ENCODE results near the gene PTGES3. TPM values are rescaled to one million over a fixed set of nuclear protein-coding genes. Genes with fewer than 3 reads are reported as not detected.
A peak's percentile ranks its signal among the peaks of the same experiment; 100 is the strongest.

The PTGES3 gene
- polyA plus RNA-seq, 3 donors, result 46.1 to 232 (median 187) TPM

DNA sequence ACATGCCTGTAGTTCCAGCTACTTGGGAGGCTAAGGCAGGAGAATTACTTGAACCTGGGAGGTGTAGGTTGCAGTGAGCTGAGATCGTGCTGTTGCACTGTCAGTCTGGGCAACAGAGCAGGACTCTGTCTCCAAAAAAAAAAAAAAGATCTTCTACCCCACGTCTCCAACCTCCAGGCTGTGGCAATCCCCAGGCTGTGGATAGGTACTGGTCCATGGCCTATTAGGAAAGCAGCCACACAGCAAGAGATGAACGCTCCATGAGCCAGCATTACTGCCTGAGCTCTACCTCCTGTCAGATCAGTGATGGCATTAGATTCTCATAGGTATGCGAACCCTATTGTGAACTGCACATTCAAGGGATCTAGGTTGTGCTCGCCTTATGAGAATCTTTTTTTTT is 6.1 kb upstream of the PTGES3 start:
- Histone ChIP-seq H2AFZ (ENCODE audit: insufficient read depth, low read depth, low read length, poor library complexity, severe bottlenecking) (no peak overlapping the region), H3K9ac (ENCODE audit: insufficient read depth, low read length, poor library complexity, severe bottlenecking) (no peak overlapping the region), H3K27ac (ENCODE audit: low read depth in 1 of 2, low read length in 2 of 2) (no peak overlapping the region), H3K4me2 (replicated peaks; ENCODE audit: extremely low read depth, low read length, poor library complexity, severe bottlenecking) (no peak overlapping the region), H3K27me3 (ENCODE audit: control insufficient read depth in 2 of 2, insufficient read depth in 2 of 2, low read length in 2 of 2) (no peaks in the 10 kb centered on the region), H3K79me2 (ENCODE audit: insufficient read depth, low read length) (no peaks in the 10 kb centered on the region), H3K9me3 (replicated peaks in 1 of 2; ENCODE audit: control insufficient read depth in 1 of 2, insufficient read depth in 1 of 2, low read length in 2 of 2) (no peaks in the 10 kb centered on the region), H3K36me3 (replicated peaks in 1 of 2; ENCODE audit: control insufficient read depth in 1 of 2, insufficient read depth in 2 of 2, low read length in 2 of 2) (no peaks in the 10 kb centered on the region), H3K4me3 (replicated peaks in 1 of 3; ENCODE audit: low read depth in 2 of 3, low read length in 3 of 3) (no peak overlapping the region), H4K20me1 (ENCODE audit: insufficient read depth, low read length) (no peaks in the 10 kb centered on the region), H3K4me1 (ENCODE audit: control insufficient read depth in 1 of 2, insufficient read depth in 2 of 2, low read length in 2 of 2) (peaks cover 17 to 24% of the 10 kb centered on the region in 2 donors)
- H3K36me3 Mint-ChIP-seq, result no peaks in the 10 kb centered on the region
- H3K4me1 Mint-ChIP-seq, result peaks cover 17% of the 10 kb centered on the region
- intact Hi-C loops (cut with micrococcal nuclease), result no loop called here
- no peak overlapping the region for H3K27ac Mint-ChIP-seq
- WGBS (ENCODE audit: insufficient coverage), result 100% methylated on average over 1 of the region's 5 CpGs
- TF ChIP-seq, protein P1, sequence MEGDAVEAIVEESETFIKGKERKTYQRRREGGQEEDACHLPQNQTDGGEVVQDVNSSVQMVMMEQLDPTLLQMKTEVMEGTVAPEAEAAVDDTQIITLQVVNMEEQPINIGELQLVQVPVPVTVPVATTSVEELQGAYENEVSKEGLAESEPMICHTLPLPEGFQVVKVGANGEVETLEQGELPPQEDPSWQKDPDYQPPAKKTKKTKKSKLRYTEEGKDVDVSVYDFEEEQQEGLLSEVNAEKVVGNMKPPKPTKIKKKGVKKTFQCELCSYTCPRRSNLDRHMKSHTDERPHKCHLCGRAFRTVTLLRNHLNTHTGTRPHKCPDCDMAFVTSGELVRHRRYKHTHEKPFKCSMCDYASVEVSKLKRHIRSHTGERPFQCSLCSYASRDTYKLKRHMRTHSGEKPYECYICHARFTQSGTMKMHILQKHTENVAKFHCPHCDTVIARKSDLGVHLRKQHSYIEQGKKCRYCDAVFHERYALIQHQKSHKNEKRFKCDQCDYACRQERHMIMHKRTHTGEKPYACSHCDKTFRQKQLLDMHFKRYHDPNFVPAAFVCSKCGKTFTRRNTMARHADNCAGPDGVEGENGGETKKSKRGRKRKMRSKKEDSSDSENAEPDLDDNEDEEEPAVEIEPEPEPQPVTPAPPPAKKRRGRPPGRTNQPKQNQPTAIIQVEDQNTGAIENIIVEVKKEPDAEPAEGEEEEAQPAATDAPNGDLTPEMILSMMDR (IDR thresholded peaks at IDR 0.05), result no peak
- no peak for DNase-seq
- no peak overlapping the region for H3K4me3 Mint-ChIP-seq
- H3K27me3 Mint-ChIP-seq (ENCODE audit: low read depth in 3 of 3), result peaks cover 0 to 5% (median 0%) of the 10 kb centered on the region in 3 donors
- peaks cover 0 to 3% (median 0%) of the 10 kb centered on the region in 7 donors for H3K9me3 Mint-ChIP-seq

DNA sequence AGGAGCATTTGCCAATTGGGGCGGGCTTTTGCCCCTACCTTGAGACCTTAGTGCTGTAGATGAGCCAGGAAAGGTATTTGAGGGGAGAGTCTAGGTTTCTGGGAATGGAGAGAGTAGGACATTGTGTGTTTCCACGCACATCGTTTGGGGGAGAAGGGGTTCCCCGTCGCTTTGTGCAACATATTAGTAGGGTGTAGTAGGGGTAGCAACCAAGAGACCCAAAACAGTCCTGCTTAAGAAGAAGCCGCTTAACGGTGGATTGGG is 694 bp upstream of the PTGES3 start:
- peaks cover 24% of the 10 kb centered on the region for H4K20me1 ChIP-seq (ENCODE audit: insufficient read depth, low read length)
- peak overlapping the region; percentile 92 to 99 (median 98) for H3K27ac Mint-ChIP-seq
- peak overlapping the region; percentile 36 to 85 (median 38) for H3K4me3 ChIP-seq (replicated peaks in 1 of 3; ENCODE audit: low read depth in 2 of 3, low read length in 3 of 3)
- H3K27ac ChIP-seq (ENCODE audit: low read depth in 1 of 2, low read length in 2 of 2), result peak overlapping the region; percentile 97
- TF ChIP-seq, protein P1 (IDR thresholded peaks at IDR 0.05), result no peak
- H3K4me1 Mint-ChIP-seq, result peaks cover 43% of the 10 kb centered on the region
- DNase-seq, result peak in 1 of 3 donors; percentile 44
- WGBS (ENCODE audit: insufficient coverage), result 0% methylated on average over 4 of the region's 7 CpGs
- peak overlapping the region; percentile 70 for H3K4me2 ChIP-seq (replicated peaks; ENCODE audit: extremely low read depth, low read length, poor library complexity, severe bottlenecking)
- no peaks in the 10 kb centered on the region for H3K9me3 ChIP-seq (replicated peaks in 1 of 2; ENCODE audit: control insufficient read depth in 1 of 2, insufficient read depth in 1 of 2, low read length in 2 of 2)
- H3K27me3 ChIP-seq (ENCODE audit: control insufficient read depth in 2 of 2, insufficient read depth in 2 of 2, low read length in 2 of 2), result no peaks in the 10 kb centered on the region
- H3K36me3 ChIP-seq (replicated peaks in 1 of 2; ENCODE audit: control insufficient read depth in 1 of 2, insufficient read depth in 2 of 2, low read length in 2 of 2), result no peaks in the 10 kb centered on the region
- peaks cover 4 to 6% of the 10 kb centered on the region in 2 donors for H3K36me3 Mint-ChIP-seq
- peaks cover 42 to 57% of the 10 kb centered on the region in 2 donors for H3K4me1 ChIP-seq (ENCODE audit: control insufficient read depth in 1 of 2, insufficient read depth in 2 of 2, low read length in 2 of 2)
- H3K9me3 Mint-ChIP-seq, result peaks cover 0 to 6% (median 0%) of the 10 kb centered on the region in 7 donors
- intact Hi-C loops (cut with micrococcal nuclease), result loop anchor here (1.0 to 5.0 kb wide), 3 partner anchors 38 to 41 kb away; partner anchors contain the start of genes ATP5F1B (in 2 of the 2) and NACA (in 1 of the 2)
- peaks cover 0 to 2% (median 0%) of the 10 kb centered on the region in 3 donors for H3K27me3 Mint-ChIP-seq (ENCODE audit: low read depth in 3 of 3)
- H2AFZ ChIP-seq (ENCODE audit: insufficient read depth, low read depth, low read length, poor library complexity, severe bottlenecking), result peak overlapping the region; percentile 77
- peak overlapping the region; percentile 89 to 100 for H3K4me3 Mint-ChIP-seq
- H3K9ac ChIP-seq (ENCODE audit: insufficient read depth, low read length, poor library complexity, severe bottlenecking), result peak overlapping the region; percentile 96
- H3K79me2 ChIP-seq (ENCODE audit: insufficient read depth, low read length), result peaks cover 41% of the 10 kb centered on the region
